SU-DHL-6 (cell line): Measurements from ENCODE around the gene EFCAB11.

ENCODE experiments used
- H2AFZ ChIP-seq: fragments of 200-600 bp; sonication (generic); 2 replicates; pipeline ENCODE4 v1.6.1; 2014; ENCODE audit warnings: low read depth, mild to moderate bottlenecking, moderate library complexity, mixed read lengths, antibody characterized with exemption, low read length; ENCODE audit not compliant: severe bottlenecking
- H3F3A ChIP-seq: fragments of 200-600 bp; shearing (Covaris generic); 2 replicates; pipeline ENCODE4 v1.6.0; 2016; ENCODE audit warnings: antibody characterized with exemption, mild to moderate bottlenecking; ENCODE audit not compliant: insufficient read depth
- H3K27ac ChIP-seq: fragments of 200-600 bp; sonication (generic); 2 replicates; pipeline ENCODE4 v1.5.1; 2016; ENCODE audit warnings: low read depth, mild to moderate bottlenecking, low read length, moderate library complexity, mixed read lengths
- H3K27me3 ChIP-seq: fragments of 200-600 bp; sonication (generic), shearing (Covaris generic); 2 replicates; pipeline ENCODE4 v1.6.0; 2014; ENCODE audit warnings: mild to moderate bottlenecking, low read length
- H3K36me3 ChIP-seq: fragments of 200-600 bp; sonication (generic); 2 replicates; pipeline ENCODE4 v1.6.1; 2014; ENCODE audit warnings: mild to moderate bottlenecking, low read length, mixed read lengths
- H3K4me2 ChIP-seq: fragments of 300-600, 200-600 bp; shearing (Covaris generic), sonication (generic); 2 replicates; pipeline ENCODE4 v1.6.0; 2014; ENCODE audit warnings: low read length, low read depth, mild to moderate bottlenecking; ENCODE audit not compliant: poor library complexity, severe bottlenecking
- H3K4me3 ChIP-seq: fragments of 200-600 bp; sonication (generic); 2 replicates; pipeline ENCODE4 v1.5.1; 2014; ENCODE audit warnings: antibody characterized with exemption, low read length, mild to moderate bottlenecking, mixed read lengths; ENCODE audit not compliant: insufficient read depth, poor library complexity, severe bottlenecking
- H3K79me2 ChIP-seq: fragments of 200-600 bp; sonication (generic); 2 replicates; pipeline ENCODE4 v1.6.1; 2014; ENCODE audit warnings: mild to moderate bottlenecking, low read length, moderate library complexity; ENCODE audit not compliant: insufficient read depth
- H3K9ac ChIP-seq: fragments of 200-600 bp; sonication (generic); 2 replicates; pipeline ENCODE4 v1.7.0; 2014; ENCODE audit warnings: mild to moderate bottlenecking, low read length
- H3K9me2 ChIP-seq: fragments of 200-600 bp; sonication (generic); replicated peaks from 2 replicates; pipeline ENCODE4 v1.6.1; 2014; ENCODE audit warnings: low read length; ENCODE audit not compliant: insufficient read depth
- H3K9me3 ChIP-seq: fragments of 200-600 bp; sonication (generic); 2 replicates; pipeline ENCODE4 v1.6.1; 2014; ENCODE audit warnings: low read length, mixed read lengths; ENCODE audit not compliant: insufficient read depth
- H4K20me1 ChIP-seq: fragments of 200-600 bp; sonication (generic); 2 replicates; pipeline ENCODE4 v1.6.1; 2014; ENCODE audit warnings: low read depth, mild to moderate bottlenecking, antibody characterized with exemption, low read length, moderate library complexity, mixed read lengths
- CTCF ChIP-seq: fragments of 200-600 bp; sonication (generic); IDR thresholded peaks from one replicate; pipeline ENCODE4 v1.5.1; 2017; ENCODE audit warnings: antibody characterized with exemption, mild to moderate bottlenecking, low read length, moderate library complexity; ENCODE audit not compliant: insufficient read depth, poor library complexity, severe bottlenecking
- EZH2phosphoT487 ChIP-seq: fragments of 200-600 bp; sonication (generic), shearing (Covaris generic); conservative IDR thresholded peaks from 2 replicates; pipeline ENCODE4 v1.6.1; 2018; ENCODE audit warnings: mild to moderate bottlenecking, antibody characterized with exemption, low read length, moderate library complexity, mixed read lengths

EFCAB11 gene

GRCh38 chr14:89909586-89909985, 44.9 kb downstream of the EFCAB11 start:
- Histone ChIP-seq H3K27me3 (no peaks in the 10 kb centered on the region), H3K4me3 (no peak overlapping the region), H3K27ac (no peak overlapping the region), H3F3A (no peaks in the 10 kb centered on the region), H3K79me2 (no peaks in the 10 kb centered on the region), H3K9me2 (no peaks in the 10 kb centered on the region), H2AFZ (no peak overlapping the region), H3K4me2 (no peak overlapping the region), H3K9me3 (no peaks in the 10 kb centered on the region), H4K20me1 (no peaks in the 10 kb centered on the region), H3K9ac (no peak overlapping the region), H3K36me3 (no peaks in the 10 kb centered on the region)
- TF ChIP-seq CTCF (no peak), EZH2phosphoT487 (no peak)

GRCh38 chr14:89908712-89909450, 45.6 kb downstream of the EFCAB11 start:
- H3K27me3 ChIP-seq: no peaks in the 10 kb centered on the region
- H3K4me3 ChIP-seq: no peak overlapping the region
- no peak overlapping the region for H3K9ac ChIP-seq
- TF ChIP-seq CTCF (no peak), EZH2phosphoT487 (no peak)
- H2AFZ ChIP-seq: no peak overlapping the region
- H4K20me1 ChIP-seq: no peaks in the 10 kb centered on the region
- no peaks in the 10 kb centered on the region for H3K36me3 ChIP-seq
- H3F3A ChIP-seq: no peaks in the 10 kb centered on the region
- no peak overlapping the region for H3K27ac ChIP-seq
- H3K79me2 ChIP-seq: no peaks in the 10 kb centered on the region
- H3K9me2 ChIP-seq: no peaks in the 10 kb centered on the region
- H3K9me3 ChIP-seq: no peaks in the 10 kb centered on the region
- H3K4me2 ChIP-seq: no peak overlapping the region

GRCh38 chr14:89907655-89908054, 46.9 kb downstream of the EFCAB11 start:
- Histone ChIP-seq H3K79me2 (no peaks in the 10 kb centered on the region), H3K9me3 (no peaks in the 10 kb centered on the region), H2AFZ (no peak overlapping the region), H3K9me2 (no peaks in the 10 kb centered on the region), H3F3A (no peaks in the 10 kb centered on the region), H3K4me3 (no peak overlapping the region), H3K4me2 (no peak overlapping the region), H3K27ac (no peak overlapping the region), H3K36me3 (no peaks in the 10 kb centered on the region), H3K27me3 (no peaks in the 10 kb centered on the region), H4K20me1 (no peaks in the 10 kb centered on the region), H3K9ac (no peak overlapping the region)
- TF ChIP-seq CTCF (no peak), EZH2phosphoT487 (no peak)
